HG03460 (cell line): Measurements from ENCODE around the gene MTUS2.

ENCODE experiments used
- ATAC-seq: cut with Tn5 transposase; IDR thresholded peaks from one replicate; pipeline ENCODE4 v1.9.1; 2021; ENCODE audit not compliant: unreplicated experiment

Gene MTUS2

DNA sequence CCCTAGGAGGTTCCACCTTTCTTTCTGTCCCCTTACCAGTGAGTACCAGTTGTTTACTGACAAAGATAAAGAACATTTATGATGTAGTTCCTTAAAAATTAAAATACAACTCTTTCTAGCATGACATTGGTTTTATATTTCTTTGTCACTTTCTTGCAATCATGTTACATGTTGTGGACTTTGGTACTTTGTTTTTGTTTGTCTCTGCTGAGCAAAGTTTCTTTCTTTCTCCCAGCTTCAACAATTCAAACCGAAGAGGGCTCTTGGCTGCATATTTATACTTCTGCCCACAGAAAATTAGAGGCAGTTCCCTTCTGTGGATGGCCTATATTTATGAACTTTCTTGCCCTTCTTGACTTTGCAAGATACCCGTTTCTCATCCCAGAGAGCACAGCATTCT, 201.2 kb downstream of the MTUS2 start:
- no peak for ATAC-seq

DNA sequence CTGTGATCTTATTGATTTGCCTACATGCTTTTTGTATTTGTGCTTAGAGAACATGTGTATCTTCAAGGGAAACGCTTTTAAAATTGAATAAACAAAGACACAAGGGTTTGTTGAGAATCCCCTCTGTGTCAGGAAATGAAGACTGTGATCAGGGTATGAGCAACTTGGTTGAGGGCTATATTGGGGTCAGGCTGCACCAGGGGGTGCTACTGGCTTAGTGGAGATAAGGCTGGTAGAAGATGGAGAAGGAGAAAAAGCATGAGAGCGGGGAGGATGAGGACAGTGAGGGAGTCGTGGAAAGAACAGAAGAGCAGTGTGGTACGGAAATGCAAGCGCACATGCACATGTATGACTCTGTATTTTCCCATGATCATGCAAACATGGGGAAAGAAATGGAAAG, 201.6 kb downstream of the MTUS2 start:
- ATAC-seq = no peak

GRCh38 chr13:29022410-29022809, 202.3 kb downstream of the MTUS2 start:
- ATAC-seq = no peak

- no peak for ATAC-seq
Observed at GRCh38 chr13:29022968-29023367, 202.8 kb downstream of the MTUS2 start.

DNA sequence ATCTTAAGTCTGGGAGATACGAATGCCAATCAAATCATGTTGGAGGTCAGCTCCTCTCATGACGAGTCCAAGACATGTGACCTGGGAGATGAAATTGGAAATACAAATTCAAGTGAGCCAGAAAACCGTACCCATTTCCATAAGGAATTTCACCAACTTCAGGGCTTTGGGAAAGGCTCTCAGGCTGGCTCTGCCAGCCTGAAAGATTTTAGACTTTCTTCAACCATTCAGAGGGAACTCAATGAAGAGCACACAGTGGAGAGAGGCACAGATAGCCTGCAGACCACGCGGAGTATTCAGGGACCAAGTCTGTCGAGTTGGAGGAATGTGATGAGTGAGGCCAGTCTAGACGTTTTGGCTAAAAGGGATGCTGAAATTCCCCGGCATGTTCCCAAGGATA, 204.6 kb downstream of the MTUS2 start:
- no peak for ATAC-seq

DNA sequence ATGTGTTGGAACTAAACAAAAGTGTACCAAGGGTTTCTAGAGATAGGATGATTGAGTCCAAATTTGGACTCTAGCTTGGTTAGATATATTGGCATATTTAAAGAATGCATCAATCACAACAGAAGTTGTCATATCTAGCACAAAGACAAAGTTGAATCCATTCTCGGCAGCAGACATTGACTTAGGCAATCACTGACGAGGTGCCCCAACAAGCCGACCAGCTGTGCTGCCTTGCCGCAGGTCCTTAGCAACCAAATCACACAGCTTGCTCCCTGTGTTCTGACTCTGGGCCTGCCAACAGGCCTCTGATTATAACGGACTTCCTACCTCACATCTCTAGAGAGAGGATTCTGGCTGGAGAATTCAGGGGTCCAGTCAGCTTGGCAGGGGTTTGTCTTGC, 208.7 kb downstream of the MTUS2 start:
- ATAC-seq = no peak

- ATAC-seq = no peak
Observed at GRCh38 chr13:29038700-29039099, 218.6 kb downstream of the MTUS2 start.

DNA sequence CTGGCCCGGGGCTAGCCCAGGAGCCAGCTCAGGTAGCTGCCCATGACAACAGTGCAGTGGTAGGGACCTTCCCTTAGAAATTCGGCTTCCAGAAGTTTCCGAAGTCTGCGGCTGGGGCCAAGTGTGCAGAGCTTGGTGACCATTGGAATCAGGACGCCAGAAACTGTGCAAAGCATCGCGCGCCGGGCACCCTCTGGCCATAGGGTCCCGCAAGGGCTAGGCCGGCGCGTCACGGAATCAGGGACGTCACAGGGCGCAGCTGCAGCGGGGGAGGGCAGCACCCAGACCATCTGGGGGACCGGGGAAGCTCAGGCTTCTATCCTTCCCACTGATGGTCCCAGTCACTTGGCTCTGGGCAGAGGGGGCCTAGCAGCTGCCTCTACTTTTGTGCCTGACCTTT, 219.1 kb downstream of the MTUS2 start:
- no peak for ATAC-seq

DNA sequence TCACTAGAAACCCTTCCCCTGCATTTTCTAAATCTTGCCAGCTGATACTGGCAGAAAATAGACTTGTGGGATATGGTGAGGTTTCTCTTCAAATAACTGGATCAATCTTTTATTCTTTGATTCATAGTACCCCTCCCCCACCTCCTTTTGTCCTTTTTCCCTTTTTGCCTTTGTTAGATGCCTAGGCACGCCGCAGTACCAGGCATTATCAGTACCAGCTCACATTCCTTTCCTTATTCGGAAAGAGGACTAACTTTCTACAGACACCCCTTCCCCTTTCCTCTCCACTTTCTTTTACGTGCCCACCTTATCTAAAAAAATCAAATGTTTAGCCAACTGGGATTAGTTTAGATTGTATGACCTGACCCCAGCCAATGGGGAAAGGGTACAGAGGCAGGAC, 226.4 kb downstream of the MTUS2 start:
- no peak for ATAC-seq

DNA sequence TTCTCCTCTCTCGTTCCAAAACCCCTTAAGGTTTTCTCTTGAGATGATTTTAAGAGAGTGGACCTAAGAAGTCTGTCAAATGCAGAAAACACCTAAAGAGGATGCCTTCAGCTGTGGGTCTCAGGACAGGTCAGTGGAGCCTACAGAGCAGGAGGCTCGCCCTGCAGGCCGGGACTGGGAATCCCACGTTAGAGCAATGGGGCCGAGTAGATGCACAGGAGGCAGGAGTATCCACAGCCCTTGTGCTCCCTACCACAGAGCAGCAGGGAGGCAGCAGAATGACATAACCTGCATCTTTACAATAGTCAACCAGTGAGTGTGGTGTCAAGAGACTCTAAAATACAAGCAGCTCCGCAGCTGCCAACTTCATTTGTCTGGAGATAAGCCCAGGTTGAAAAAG, 229.4 kb downstream of the MTUS2 start:
- no peak for ATAC-seq

DNA sequence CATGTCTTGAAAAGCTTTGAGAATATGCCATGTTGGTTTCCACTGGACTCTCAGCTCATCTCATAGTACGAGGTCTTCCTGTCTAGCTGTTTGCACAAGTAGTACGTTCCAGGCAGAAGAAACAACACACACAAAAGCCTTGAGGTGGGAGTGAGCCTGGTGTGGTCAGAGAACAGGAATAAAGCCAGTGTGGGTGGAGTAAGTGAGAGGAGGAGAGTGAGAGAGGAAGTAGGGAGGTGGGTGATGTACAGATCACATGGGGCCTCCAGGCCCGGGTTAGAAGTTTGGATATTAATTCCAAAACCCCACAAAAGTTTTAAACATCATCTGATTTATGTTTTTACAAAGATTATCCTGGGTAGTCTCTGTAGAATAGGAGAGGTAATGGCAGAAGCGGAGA, 230.6 kb downstream of the MTUS2 start:
- ATAC-seq = no peak

- no peak for ATAC-seq
Observed at GRCh38 chr13:29059800-29060199, 239.7 kb downstream of the MTUS2 start.

GRCh38 chr13:29065142-29065541, 245.0 kb downstream of the MTUS2 start:
- no peak for ATAC-seq

DNA sequence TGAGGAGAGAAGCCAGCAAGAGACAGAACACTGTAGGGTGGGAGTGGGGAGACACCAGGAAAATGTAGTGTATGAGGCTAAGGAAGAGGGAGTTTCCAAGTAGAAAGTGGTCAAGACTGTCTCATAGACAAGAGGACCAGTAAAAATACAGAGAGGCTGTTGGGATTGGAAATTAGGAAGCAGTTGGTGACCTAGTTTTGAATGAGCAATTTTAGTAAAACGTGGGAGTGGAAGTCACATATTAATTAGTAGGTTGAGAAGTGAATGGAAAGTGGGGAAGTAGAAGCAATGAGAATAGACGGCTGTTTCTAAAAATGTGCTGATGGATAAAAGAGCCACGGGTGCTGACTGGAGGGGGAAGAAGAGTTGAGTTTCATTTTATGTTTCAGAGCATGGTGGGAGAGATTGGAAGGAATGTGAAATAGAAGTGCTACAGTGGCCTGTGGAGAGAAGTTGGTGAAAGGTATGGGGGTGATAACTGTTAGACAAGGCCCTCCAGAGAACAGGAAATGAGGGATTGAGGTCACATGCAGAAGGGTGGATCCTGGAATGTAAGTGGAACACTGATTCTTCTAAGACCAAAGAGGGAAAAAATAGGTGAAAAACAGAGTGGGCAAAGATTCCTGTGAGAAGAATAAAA, 247.3 kb downstream of the MTUS2 start:
- no peak for ATAC-seq

- ATAC-seq = no peak
Observed at GRCh38 chr13:29073755-29074154, 253.6 kb downstream of the MTUS2 start.

GRCh38 chr13:29077051-29077813, 257.1 kb downstream of the MTUS2 start:
- ATAC-seq = no peak

- ATAC-seq = peak; percentile 76
Observed at GRCh38 chr13:29081036-29081435, 260.9 kb downstream of the MTUS2 start.

DNA sequence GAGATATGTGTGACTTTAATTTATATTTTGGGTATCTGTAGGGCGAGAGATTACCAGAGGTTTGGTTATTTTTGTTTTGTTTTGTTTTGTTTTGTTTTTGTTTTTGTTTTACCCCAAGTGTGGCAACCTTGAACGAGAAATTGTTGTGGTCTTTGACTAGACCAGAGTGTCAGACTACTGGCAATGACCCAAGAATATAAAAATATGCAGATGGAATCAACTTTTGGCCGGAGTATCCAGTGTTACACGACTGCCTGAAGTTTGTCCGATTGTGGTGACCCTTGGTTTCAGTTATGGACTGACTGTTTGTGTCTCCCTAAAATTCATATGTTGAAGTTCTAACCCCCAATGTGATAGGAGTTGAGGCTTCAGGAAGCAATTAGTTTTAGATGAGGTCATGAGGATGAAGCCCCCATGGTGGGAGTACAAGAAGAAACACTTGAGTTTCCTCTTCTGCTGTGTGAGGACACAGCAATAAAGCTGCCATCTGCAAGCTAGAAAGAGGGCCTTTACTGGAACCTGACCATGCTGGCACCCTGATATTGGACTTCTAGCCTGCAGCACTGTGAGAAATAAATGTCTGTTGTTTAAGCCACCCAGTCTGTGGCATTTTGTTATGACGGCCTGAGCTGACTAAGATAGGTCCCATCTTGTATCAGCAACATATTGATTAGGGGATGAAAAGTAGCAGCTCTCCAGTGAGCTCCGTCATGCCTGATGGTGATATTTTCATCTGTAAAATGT, 261.7 kb downstream of the MTUS2 start:
- no peak for ATAC-seq

- ATAC-seq = no peak
Observed at GRCh38 chr13:29099781-29100406, 279.8 kb downstream of the MTUS2 start.

DNA sequence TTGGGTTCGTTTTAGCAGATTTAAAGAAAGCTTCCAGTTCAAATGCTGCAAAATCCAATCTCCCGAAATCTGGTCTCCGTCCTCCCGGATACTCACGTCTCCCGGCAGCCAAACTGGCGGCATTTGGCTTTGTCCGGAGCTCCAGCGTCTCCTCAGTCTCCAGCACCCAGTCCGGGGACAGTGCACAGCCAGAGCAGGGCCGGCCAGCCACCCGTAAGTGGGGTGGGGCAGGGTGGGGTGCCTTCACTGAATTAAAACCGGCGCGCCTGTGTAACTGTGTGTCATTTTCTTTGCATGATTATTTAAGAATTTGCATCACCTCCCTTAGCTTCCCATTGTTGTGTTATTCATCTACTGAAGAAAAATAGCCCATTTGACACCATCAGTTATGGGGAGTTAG, 280.6 kb downstream of the MTUS2 start:
- ATAC-seq = no peak

DNA sequence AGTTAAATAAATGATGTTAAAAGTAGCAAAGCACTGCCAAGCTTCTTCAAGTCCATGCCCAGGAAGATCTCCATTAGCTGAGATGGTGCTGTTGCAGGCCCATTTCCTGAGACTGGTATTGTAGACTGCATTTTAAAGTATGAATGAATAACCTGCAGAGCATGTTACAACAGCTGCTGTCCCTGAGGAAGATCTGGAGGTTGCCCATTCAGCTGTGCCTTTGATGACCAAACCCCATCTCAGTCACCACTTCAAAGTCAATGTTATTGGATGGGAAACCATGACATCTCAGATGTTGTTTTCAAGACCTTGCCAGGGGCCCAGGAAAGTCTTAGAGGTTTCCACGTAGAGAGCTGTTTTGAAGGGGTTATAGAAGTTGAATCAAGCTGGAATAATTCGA, 281.3 kb downstream of the MTUS2 start:
- no peak for ATAC-seq

DNA sequence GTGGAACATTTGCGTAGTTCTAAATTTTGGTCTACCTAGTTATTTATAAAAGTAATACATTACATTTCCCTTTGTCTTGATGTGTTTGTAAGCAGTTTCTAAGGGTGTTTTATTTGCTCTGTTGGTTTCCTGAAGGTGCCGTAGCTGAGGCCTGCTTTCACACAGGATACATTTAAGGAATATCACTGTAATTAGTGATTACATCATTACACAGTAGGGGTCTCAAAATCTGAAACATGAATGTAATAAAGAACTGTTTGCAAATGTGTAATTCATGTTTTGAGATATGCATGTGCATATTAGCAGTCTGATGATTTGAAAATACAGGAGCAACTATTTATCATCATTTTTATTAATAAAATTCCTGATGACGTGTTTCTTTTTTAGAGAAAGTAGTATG, 281.8 kb downstream of the MTUS2 start:
- no peak for ATAC-seq
